Articular chondrocyte of knee joint (primary cell): Measurements from ENCODE around the gene DPT. TPM values are rescaled to one million over a fixed set of nuclear protein-coding genes. Genes with fewer than 3 reads are reported as not detected.

Experiments used
- total RNA-seq: library from RNA; depleted of rRNA; stranded (reverse); fragments of >200 nt; gene quantifications from 2 replicates; pipeline ENCODE4 v1.2.3, GENCODE V29; 2012

The DPT gene
- total RNA-seq: 5.6 and 7.6 TPM in 2 replicates

GRCh38 chr1:168728473-168729404 lies at the start of gene DPT:
Gene DPT (minus strand): TSS chr1:168729206. CDS start chr1:168729174, 32 bp downstream.

Other genes starting within 250 kb of the DPT start
- gene XCL2, start 185.2 kb downstream of the DPT start, total RNA-seq: not detected in 2 replicates
- not detected in 2 replicates for gene XCL1, start 152.6 kb downstream of the DPT start, total RNA-seq